Trophoblast cell (in vitro differentiated cells and primary cell): ENCODE measurements around the gene PRKN.

Experiments used
- DNase-seq, 2 donors: peaks; one replicate each; pipeline ENCODE4 v3.0.0-alpha.2; 2016
- H2AFZ ChIP-seq: 2 replicates; pipeline ENCODE4 v1.6.1; 2013; ENCODE audit warnings: low read length, moderate library complexity, mild to moderate bottlenecking; ENCODE audit not compliant: insufficient read depth, poor library complexity
- H2AK5ac ChIP-seq: 2 replicates; pipeline ENCODE4 v1.6.1; 2013; ENCODE audit warnings: mild to moderate bottlenecking, low read length
- H2BK120ac ChIP-seq: 2 replicates; pipeline ENCODE4 v1.6.1; 2013; ENCODE audit warnings: low read length, mild to moderate bottlenecking, moderate library complexity; ENCODE audit not compliant: insufficient read depth, poor library complexity
- H2BK12ac ChIP-seq: 2 replicates; pipeline ENCODE4 v1.6.1; 2013; ENCODE audit warnings: mild to moderate bottlenecking, low read length, moderate library complexity
- H2BK5ac ChIP-seq: 2 replicates; pipeline ENCODE4 v1.6.1; 2013; ENCODE audit warnings: low read length, low read depth, moderate library complexity, mild to moderate bottlenecking; ENCODE audit not compliant: poor library complexity
- H3K14ac ChIP-seq: 2 replicates; pipeline ENCODE4 v1.6.1; 2013; ENCODE audit warnings: mild to moderate bottlenecking, low read length
- H3K18ac ChIP-seq: 2 replicates; pipeline ENCODE4 v1.6.1; 2013; ENCODE audit warnings: mild to moderate bottlenecking, low read length
- H3K23ac ChIP-seq: 2 replicates; pipeline ENCODE4 v1.6.1; 2013; ENCODE audit warnings: low read length
- H3K27ac ChIP-seq: 2 replicates; pipeline ENCODE4 v1.5.1; 2013; ENCODE audit warnings: low read depth, mild to moderate bottlenecking, inconsistent platforms, low read length, moderate library complexity
- H3K27me3 ChIP-seq: 2 replicates; pipeline ENCODE4 v1.6.1; 2013; ENCODE audit warnings: inconsistent platforms, mild to moderate bottlenecking, low read length, moderate library complexity; ENCODE audit not compliant: insufficient read depth
- H3K36me3 ChIP-seq, 2 experiments: 1 replicate in 1 of 2; 2 replicates in 1 of 2; pipeline ENCODE4 v1.6.1; 2013; ENCODE audit warnings: low read length in 2 of 2, mild to moderate bottlenecking in 2 of 2, moderate library complexity in 1 of 2; ENCODE audit not compliant: insufficient read depth in 2 of 2, control insufficient read depth in 1 of 2
- H3K4ac ChIP-seq: 2 replicates; pipeline ENCODE4 v1.6.1; 2013; ENCODE audit warnings: low read depth, mild to moderate bottlenecking, low read length, moderate library complexity
- H3K4me1 ChIP-seq, 2 experiments: 1 replicate in 1 of 2; 2 replicates in 1 of 2; pipeline ENCODE4 v1.6.1; 2013; ENCODE audit warnings: low read length in 2 of 2, mild to moderate bottlenecking in 2 of 2, moderate library complexity in 1 of 2; ENCODE audit not compliant: insufficient read depth in 2 of 2, control insufficient read depth in 1 of 2
- H3K4me2 ChIP-seq: 2 replicates; pipeline ENCODE4 v1.6.1; 2013; ENCODE audit warnings: inconsistent platforms, mild to moderate bottlenecking, low read length, moderate library complexity
- H3K4me3 ChIP-seq: 2 replicates; pipeline ENCODE4 v1.5.1; 2013; ENCODE audit warnings: mild to moderate bottlenecking, low read depth, low read length, inconsistent platforms
- H3K79me1 ChIP-seq: one replicate; pipeline ENCODE4 v1.6.1; 2013; ENCODE audit warnings: low read length
- H3K79me2 ChIP-seq: 2 replicates; pipeline ENCODE4 v1.6.1; 2013; ENCODE audit warnings: low read length, mild to moderate bottlenecking; ENCODE audit not compliant: control insufficient read depth, insufficient read depth, poor library complexity
- H3K9ac ChIP-seq: 2 replicates; pipeline ENCODE4 v1.6.1; 2013; ENCODE audit warnings: mild to moderate bottlenecking, low read length
- H3K9me3 ChIP-seq: 2 replicates; pipeline ENCODE4 v1.6.1; 2013; ENCODE audit warnings: low read depth, mild to moderate bottlenecking, control low read depth, inconsistent platforms, low read length; ENCODE audit not compliant: insufficient read depth
- H4K12ac ChIP-seq: 2 replicates; pipeline ENCODE4 v1.6.1; 2013; ENCODE audit warnings: low read depth, mild to moderate bottlenecking, low read length, moderate library complexity
- H4K8ac ChIP-seq: 2 replicates; pipeline ENCODE4 v1.6.1; 2013; ENCODE audit warnings: low read depth, mild to moderate bottlenecking, low read length, moderate library complexity
- H4K91ac ChIP-seq: one replicate; pipeline ENCODE4 v1.6.1; 2013; ENCODE audit warnings: low read depth, mild to moderate bottlenecking, low read length, moderate library complexity
- WGBS: extraction: QIAGEN DNeasy Blood & Tissue Kit; methylation state at CpG from one replicate; pipeline ENCODE4 v1.1.7; 2013; ENCODE audit warnings: missing lambda C conversion rate; ENCODE audit not compliant: insufficient read length, insufficient coverage; ENCODE audit errors: extremely low coverage; 5-methylcytosine and 5-hydroxymethylcytosine counted together

Gene PRKN

GRCh38 chr6:161951126-161951525, 776.4 kb downstream of the PRKN start:
- no peak overlapping the region for H2AK5ac ChIP-seq
- H3K79me2 ChIP-seq: no peaks in the 10 kb centered on the region
- no peaks in the 10 kb centered on the region for H3K9me3 ChIP-seq
- no peak overlapping the region for H3K14ac ChIP-seq
- no peaks in the 10 kb centered on the region for H3K27me3 ChIP-seq
- H4K8ac ChIP-seq: no peak overlapping the region
- H3K4me3 ChIP-seq: no peak overlapping the region
- H2BK5ac ChIP-seq: no peak overlapping the region
- no peak overlapping the region for H3K23ac ChIP-seq
- no peak overlapping the region for H3K27ac ChIP-seq
- no peaks in the 10 kb centered on the region for H3K79me1 ChIP-seq
- WGBS: no CpG with 5 or more reads among the region's 2 CpGs
- H3K18ac ChIP-seq: no peak overlapping the region
- no peak overlapping the region for H3K4ac ChIP-seq
- H3K4me1 ChIP-seq: no peaks in the 10 kb centered on the region
- no peak overlapping the region for H2BK12ac ChIP-seq
- H4K12ac ChIP-seq: no peak overlapping the region
- no peak overlapping the region for H3K4me2 ChIP-seq
- no peak overlapping the region for H3K9ac ChIP-seq
- H3K36me3 ChIP-seq: no peaks in the 10 kb centered on the region
- H2BK120ac ChIP-seq: no peak overlapping the region
- no peak for DNase-seq
- H4K91ac ChIP-seq: no peak overlapping the region
- H2AFZ ChIP-seq: no peak overlapping the region

- Histone ChIP-seq H3K36me3 (no peaks in the 10 kb centered on the region), H3K27me3 (no peaks in the 10 kb centered on the region), H3K79me1 (no peaks in the 10 kb centered on the region), H3K14ac (no peak overlapping the region), H3K4me1 (no peaks in the 10 kb centered on the region), H2AK5ac (no peak overlapping the region), H4K8ac (no peak overlapping the region), H3K9ac (no peak overlapping the region), H2AFZ (no peak overlapping the region), H2BK12ac (no peak overlapping the region), H3K79me2 (no peaks in the 10 kb centered on the region), H3K4ac (no peak overlapping the region), H3K4me3 (no peak overlapping the region), H3K9me3 (no peaks in the 10 kb centered on the region), H3K27ac (no peak overlapping the region), H3K18ac (no peak overlapping the region), H3K23ac (no peak overlapping the region), H4K91ac (no peak overlapping the region), H2BK5ac (no peak overlapping the region), H4K12ac (no peak overlapping the region), H3K4me2 (no peak overlapping the region), H2BK120ac (no peak overlapping the region)
- WGBS: no CpG with 5 or more reads among the region's 2 CpGs
- peak; percentile 44 to 61 for DNase-seq
Measured at GRCh38 chr6:161949531-161949930, 778.0 kb downstream of the PRKN start.

GRCh38 chr6:161948462-161948861, 779.1 kb downstream of the PRKN start:
- Histone ChIP-seq H4K12ac (no peak overlapping the region), H2BK120ac (no peak overlapping the region), H3K4me1 (no peaks in the 10 kb centered on the region), H3K14ac (no peak overlapping the region), H3K9me3 (no peaks in the 10 kb centered on the region), H3K36me3 (no peaks in the 10 kb centered on the region), H2BK12ac (peak overlapping the region; percentile 34), H3K79me1 (no peaks in the 10 kb centered on the region), H4K8ac (no peak overlapping the region), H3K4me2 (no peak overlapping the region), H3K79me2 (no peaks in the 10 kb centered on the region), H3K18ac (no peak overlapping the region), H2BK5ac (no peak overlapping the region), H3K27ac (no peak overlapping the region), H3K4ac (no peak overlapping the region), H3K4me3 (no peak overlapping the region), H2AK5ac (no peak overlapping the region), H3K27me3 (no peaks in the 10 kb centered on the region), H2AFZ (no peak overlapping the region), H3K23ac (no peak overlapping the region), H4K91ac (no peak overlapping the region), H3K9ac (no peak overlapping the region)
- DNase-seq: peak; percentile 63 to 73
- no CpG with 5 or more reads among the region's 2 CpGs for WGBS

- Histone ChIP-seq H3K14ac (no peak overlapping the region), H3K9me3 (no peaks in the 10 kb centered on the region), H4K8ac (no peak overlapping the region), H3K4me1 (no peaks in the 10 kb centered on the region), H3K27ac (no peak overlapping the region), H3K79me2 (no peaks in the 10 kb centered on the region), H3K4me2 (no peak overlapping the region), H3K36me3 (no peaks in the 10 kb centered on the region), H3K23ac (no peak overlapping the region), H3K9ac (no peak overlapping the region), H3K18ac (no peak overlapping the region), H3K79me1 (no peaks in the 10 kb centered on the region), H2BK12ac (no peak overlapping the region), H2BK120ac (no peak overlapping the region), H2AK5ac (no peak overlapping the region), H3K27me3 (no peaks in the 10 kb centered on the region), H4K12ac (no peak overlapping the region), H2AFZ (no peak overlapping the region), H2BK5ac (no peak overlapping the region), H3K4me3 (no peak overlapping the region), H3K4ac (no peak overlapping the region), H4K91ac (no peak overlapping the region)
- no peak for DNase-seq
- WGBS: no CpG with 5 or more reads among the region's 4 CpGs
Measured at GRCh38 chr6:161947371-161947770, 780.2 kb downstream of the PRKN start.
